Esophagus (tissue), 2 donors: ENCODE data around the gene ARAF. TPM values are rescaled to one million over a fixed set of nuclear protein-coding genes. Genes with fewer than 3 reads are reported as not detected.
"Not testable (repeated sequence)": the region's sequence is repeated elsewhere in the genome, so short reads cannot be mapped to it uniquely, and the experiment has no call there.

Experiments used
- H3K27ac ChIP-seq, 2 donors: one replicate each; pipeline ENCODE4 v1.5.1; 2013; ENCODE audit warnings: low read depth in 2 of 2, mild to moderate bottlenecking in 2 of 2, inconsistent platforms in 1 of 2, low read length in 1 of 2, moderate library complexity in 1 of 2
- H3K27me3 ChIP-seq, 2 donors: one replicate each; pipeline ENCODE4 v1.6.1; 2013; ENCODE audit warnings: low read length in 2 of 2, control low read depth in 1 of 2, mild to moderate bottlenecking in 1 of 2; ENCODE audit not compliant: insufficient read depth in 2 of 2, control insufficient read depth in 1 of 2
- H3K36me3 ChIP-seq, 2 donors: one replicate each; pipeline ENCODE4 v1.6.1; 2013; ENCODE audit warnings: low read length in 1 of 2; ENCODE audit not compliant: control insufficient read depth in 2 of 2, insufficient read depth in 2 of 2
- H3K4me1 ChIP-seq, 2 donors: one replicate each; pipeline ENCODE4 v1.6.1; 2013; ENCODE audit warnings: low read length in 1 of 2; ENCODE audit not compliant: control insufficient read depth in 2 of 2, insufficient read depth in 2 of 2
- H3K4me3 ChIP-seq, 2 donors: one replicate each; pipeline ENCODE4 v1.5.1; 2013; ENCODE audit warnings: low read length in 2 of 2, mild to moderate bottlenecking in 2 of 2, low read depth in 1 of 2, moderate library complexity in 1 of 2
- H3K9me3 ChIP-seq, 2 donors: one replicate each; pipeline ENCODE4 v1.6.1; 2013; ENCODE audit warnings: mild to moderate bottlenecking in 2 of 2, low read depth in 1 of 2, low read length in 1 of 2, moderate library complexity in 1 of 2; ENCODE audit not compliant: control insufficient read depth in 2 of 2, insufficient read depth in 1 of 2
- WGBS, 2 donors: extraction: QIAGEN DNeasy Blood & Tissue Kit; methylation state at CpG; one replicate each; pipeline ENCODE4 v1.1.7; 2013; 5-methylcytosine and 5-hydroxymethylcytosine counted together
- polyA plus RNA-seq, 2 donors: library from polyadenylated mRNA; stranded (reverse); fragments of 200-250 nt; gene quantifications; one replicate each; pipeline ENCODE4 v1.2.3, GENCODE V29; 2013
- donor health status: healthy with polysubstance abuse.
- donor health status: Bipolar disorder and iron deficiency.

Gene ARAF
- polyA plus RNA-seq, 2 donors: 20.9 to 24.3 TPM

GRCh38 chrX:47596256-47596655 is 35.3 kb downstream of the ARAF start:
- Histone ChIP-seq H3K4me1 (no peaks in the 10 kb centered on the region), H3K27ac (no peak overlapping the region)
- 77 to 83% methylated on average over 2 of the region's 2 CpGs for WGBS, 2 donors

GRCh38 chrX:47597222-47597621 is 36.2 kb downstream of the ARAF start:
- H3K27me3 ChIP-seq: peaks cover 0 to 2% of the 10 kb centered on the region in 2 donors
- H3K36me3 ChIP-seq: no peaks in the 10 kb centered on the region
- 78 to 93% methylated on average over 3 of the region's 3 CpGs for WGBS, 2 donors
- peaks cover 0 to 2% of the 10 kb centered on the region in 2 donors for H3K9me3 ChIP-seq
- no peak overlapping the region for H3K4me3 ChIP-seq
- no peak overlapping the region for H3K27ac ChIP-seq
- H3K4me1 ChIP-seq: no peaks in the 10 kb centered on the region

More at GRCh38 chrX:47596256-47596655, 35.3 kb downstream of the ARAF start:
- H3K9me3 ChIP-seq: peaks cover 0 to 2% of the 10 kb centered on the region in 2 donors
- no peaks in the 10 kb centered on the region for H3K27me3 ChIP-seq
- H3K36me3 ChIP-seq: no peaks in the 10 kb centered on the region
- no peak overlapping the region for H3K4me3 ChIP-seq

- not testable (repeated sequence) for H3K9me3 ChIP-seq, H3K27me3 ChIP-seq, H3K36me3 ChIP-seq, H3K4me1 ChIP-seq, H3K4me3 ChIP-seq, H3K27ac ChIP-seq
- WGBS, 2 donors: 88 to 94% methylated on average over 4 of the region's 4 CpGs
Observed at GRCh38 chrX:47603125-47603524, 42.1 kb downstream of the ARAF start.

GRCh38 chrX:47605024-47605423 is 44.0 kb downstream of the ARAF start:
- Histone ChIP-seq H3K4me3 (no peak overlapping the region), H3K9me3 (no peaks in the 10 kb centered on the region)

GRCh38 chrX:47607091-47607490 is 46.1 kb downstream of the ARAF start:
- H3K4me1 ChIP-seq: no peaks in the 10 kb centered on the region
- no peaks in the 10 kb centered on the region for H3K36me3 ChIP-seq
- no peak overlapping the region for H3K4me3 ChIP-seq
- no peaks in the 10 kb centered on the region for H3K27me3 ChIP-seq
- no peak overlapping the region for H3K27ac ChIP-seq
- no peaks in the 10 kb centered on the region for H3K9me3 ChIP-seq

More at GRCh38 chrX:47605024-47605423, 44.0 kb downstream of the ARAF start:
- Histone ChIP-seq H3K27me3 (peaks cover 0 to 2% of the 10 kb centered on the region in 2 donors), H3K27ac (no peak overlapping the region), H3K36me3 (no peaks in the 10 kb centered on the region), H3K4me1 (no peaks in the 10 kb centered on the region)
- 57 to 68% methylated on average over 9 of the region's 9 CpGs for WGBS, 2 donors

- 48 to 64% methylated on average over 9 of the region's 9 CpGs for WGBS, 2 donors
- H3K27me3 ChIP-seq: no peaks in the 10 kb centered on the region
- H3K4me1 ChIP-seq: no peaks in the 10 kb centered on the region
- no peak overlapping the region for H3K4me3 ChIP-seq
- H3K36me3 ChIP-seq: no peaks in the 10 kb centered on the region
- no peaks in the 10 kb centered on the region for H3K9me3 ChIP-seq
- H3K27ac ChIP-seq: no peak overlapping the region
Observed at GRCh38 chrX:47608130-47608810, 47.3 kb downstream of the ARAF start.

GRCh38 chrX:47610511-47610910 is 49.5 kb downstream of the ARAF start:
- Histone ChIP-seq H3K36me3 (no peaks in the 10 kb centered on the region), H3K9me3 (no peaks in the 10 kb centered on the region), H3K27ac (no peak overlapping the region), H3K4me1 (no peaks in the 10 kb centered on the region), H3K27me3 (no peaks in the 10 kb centered on the region), H3K4me3 (no peak overlapping the region)
- WGBS, 2 donors: 55 to 68% methylated on average over 4 of the region's 4 CpGs

GRCh38 chrX:47611489-47611888 is 50.5 kb downstream of the ARAF start:
- Histone ChIP-seq H3K27me3 (no peaks in the 10 kb centered on the region), H3K4me3 (no peak overlapping the region), H3K27ac (no peak overlapping the region), H3K4me1 (no peaks in the 10 kb centered on the region), H3K36me3 (no peaks in the 10 kb centered on the region), H3K9me3 (no peaks in the 10 kb centered on the region)
- 85 to 94% methylated on average over 2 of the region's 2 CpGs for WGBS, 2 donors

GRCh38 chrX:47611926-47612325 is 50.9 kb downstream of the ARAF start:
- WGBS, 2 donors: 76 to 94% methylated on average over 2 of the region's 2 CpGs
- Histone ChIP-seq H3K27me3 (no peaks in the 10 kb centered on the region), H3K36me3 (no peaks in the 10 kb centered on the region), H3K4me1 (no peaks in the 10 kb centered on the region), H3K27ac (no peak overlapping the region), H3K4me3 (no peak overlapping the region), H3K9me3 (no peaks in the 10 kb centered on the region)

GRCh38 chrX:47612418-47612817 is 51.4 kb downstream of the ARAF start:
- Histone ChIP-seq H3K36me3 (no peaks in the 10 kb centered on the region), H3K27ac (no peak overlapping the region), H3K4me1 (no peaks in the 10 kb centered on the region), H3K27me3 (no peaks in the 10 kb centered on the region), H3K4me3 (no peak overlapping the region), H3K9me3 (no peaks in the 10 kb centered on the region)
